Esophagus mucosa (tissue), 1 donor: ENCODE data around the gene RBM15. TPM values are rescaled to one million over a fixed set of nuclear protein-coding genes. Genes with fewer than 3 reads are reported as not detected.

Experiments
- total RNA-seq: library from RNA; stranded (reverse); gene quantifications from one replicate; pipeline ENCODE4 v1.2.4, GENCODE V29; 2023
- donor health status: DM: yes; HTN: yes; CAD: no.

RBM15 gene
- total RNA-seq, 1 donor from 2014 or later, result 14.9 TPM

Other genes with a start within 250 kb of the RBM15 start
- not detected for gene UBL4B, start 226.9 kb upstream of the RBM15 start, total RNA-seq
- gene SLC6A17, start 188.9 kb upstream of the RBM15 start, total RNA-seq, result 0.28 TPM
- 5.8 TPM for gene KCNC4, start 129.1 kb upstream of the RBM15 start, total RNA-seq
- gene SLC16A4, start 51.6 kb downstream of the RBM15 start, total RNA-seq, result 0.44 TPM
- gene LAMTOR5, start 68.3 kb downstream of the RBM15 start, total RNA-seq, result 102 TPM
- gene PROK1, start 111.8 kb downstream of the RBM15 start, total RNA-seq, result 0.20 TPM
- not detected for gene KCNA10, start 179.8 kb downstream of the RBM15 start, total RNA-seq